Prostate gland (tissue), 2 donors: ENCODE data around the gene MAP1B. TPM values are rescaled to one million over a fixed set of nuclear protein-coding genes. Genes with fewer than 3 reads are reported as not detected.

Experiments used
- DNase-seq: peaks from one replicate; pipeline ENCODE4 v3.0.0-alpha.2; 2019; ENCODE audit warnings: low spot score
- H3K27ac ChIP-seq, 2 donors: fragments of 200-600 bp; sonication (generic); 2 replicates each; pipeline ENCODE4 v1.5.1; 2017 to 2019
- H3K27me3 ChIP-seq: fragments of 200-600 bp; sonication (generic); replicated peaks from 2 replicates; pipeline ENCODE4 v1.5.1; 2019; ENCODE audit not compliant: insufficient read depth
- H3K36me3 ChIP-seq, 2 donors: fragments of 200-600 bp; sonication (generic); 1 replicate in 1 of 2; 2 replicates in 1 of 2; pipeline versions ENCODE4 v1.5.1 to v1.8.1; 2017 to 2019
- H3K4me1 ChIP-seq: fragments of 200-600 bp; sonication (generic); replicated peaks from 2 replicates; pipeline ENCODE4 v1.5.1; 2019
- H3K4me3 ChIP-seq, 2 donors: fragments of 200-600 bp; sonication (generic); 2 replicates each; pipeline ENCODE4 v1.5.1; 2017 to 2019
- H3K9me3 ChIP-seq: fragments of 200-600 bp; sonication (generic); 2 replicates; pipeline ENCODE4 v1.5.1; 2017
- CTCF ChIP-seq, 4 experiments: fragments of 200-600 bp in 2 of 4; fragments of 450-650 bp in 2 of 4; sonication (generic) in 2 of 4; IDR thresholded peaks; 1 replicate in 3 of 4; 2 replicates in 1 of 4; pipeline ENCODE4 v1.5.1; 2016 to 2019; ENCODE audit warnings: antibody characterized with exemption in 4 of 4, mild to moderate bottlenecking in 2 of 4, moderate library complexity in 2 of 4
- POLR2A ChIP-seq: fragments of 450-650 bp; IDR thresholded peaks from one replicate; pipeline ENCODE4 v1.6.1; 2016; ENCODE audit warnings: antibody characterized with exemption, mild to moderate bottlenecking
- POLR2AphosphoS5 ChIP-seq: sonication (generic); formaldehyde crosslinking; IDR thresholded peaks from one replicate; pipeline ENCODE4 v1.6.1; 2017; ENCODE audit warnings: antibody characterized with exemption
- WGBS: methylation state at CpG from one replicate; pipeline ENCODE4 v1.1.5; 2018; 5-methylcytosine and 5-hydroxymethylcytosine counted together
- intact Hi-C: fragments of 100-400 bp; cut with DNase I; formaldehyde crosslinking; loops from one replicate; pipeline ENCODE4 v1.14.2; 2022
- total RNA-seq, 2 donors: library from RNA; depleted of rRNA; stranded (reverse); fragments of >200 nt; gene quantifications; one replicate each; pipeline ENCODE4 v1.1.0, GENCODE V29; 2016

Gene MAP1B
- total RNA-seq, 2 donors from 2014 or later = 99.6 to 515 TPM

GRCh38 chr5:72197393-72197792, 90.1 kb downstream of the MAP1B start:
- H3K27me3 ChIP-seq = no peaks in the 10 kb centered on the region
- no peaks in the 10 kb centered on the region for H3K9me3 ChIP-seq
- TF ChIP-seq POLR2A (no peak), POLR2AphosphoS5 (no peak), CTCF (IDR thresholded peaks at IDR 0.05) (no peak)
- WGBS = 100% methylated on average over 5 of the region's 5 CpGs
- intact Hi-C loops = no loop called here
- no peaks in the 10 kb centered on the region for H3K36me3 ChIP-seq
- no peak overlapping the region for H3K4me3 ChIP-seq
- no peaks in the 10 kb centered on the region for H3K4me1 ChIP-seq
- H3K27ac ChIP-seq = no peak overlapping the region
- no peak for DNase-seq

GRCh38 chr5:72199681-72200080, 92.4 kb downstream of the MAP1B start:
- no peaks in the 10 kb centered on the region for H3K36me3 ChIP-seq
- intact Hi-C loops = loop anchor here (10.0 kb wide), 1 partner anchor 415 kb away; no protein-coding TSS in a partner anchor
- no peak overlapping the region for H3K4me3 ChIP-seq
- DNase-seq = no peak
- H3K27me3 ChIP-seq = no peaks in the 10 kb centered on the region
- H3K27ac ChIP-seq = no peak overlapping the region
- H3K9me3 ChIP-seq = no peaks in the 10 kb centered on the region
- TF ChIP-seq POLR2AphosphoS5 (no peak), CTCF (IDR thresholded peaks at IDR 0.05) (no peak), POLR2A (no peak)
- 97% methylated on average over 15 of the region's 15 CpGs for WGBS
- H3K4me1 ChIP-seq = no peaks in the 10 kb centered on the region

GRCh38 chr5:72202331-72202825, 95.1 kb downstream of the MAP1B start:
- intact Hi-C loops = loop anchor here (10.0 kb wide), 1 partner anchor 418 kb away; no protein-coding TSS in a partner anchor
- Histone ChIP-seq H3K4me1 (no peaks in the 10 kb centered on the region), H3K36me3 (no peaks in the 10 kb centered on the region), H3K27ac (no peak overlapping the region), H3K4me3 (no peak overlapping the region), H3K27me3 (no peaks in the 10 kb centered on the region), H3K9me3 (no peaks in the 10 kb centered on the region)
- 71% methylated on average over 3 of the region's 3 CpGs for WGBS
- no peak for DNase-seq
- TF ChIP-seq POLR2A = no peak
- TF ChIP-seq POLR2AphosphoS5 = no peak
- TF ChIP-seq CTCF (IDR thresholded peaks at IDR 0.05) = no peak

- no peak overlapping the region for H3K27ac ChIP-seq
- no peaks in the 10 kb centered on the region for H3K9me3 ChIP-seq
- no peaks in the 10 kb centered on the region for H3K4me1 ChIP-seq
- H3K27me3 ChIP-seq = no peaks in the 10 kb centered on the region
- no peak overlapping the region for H3K4me3 ChIP-seq
- TF ChIP-seq POLR2A (no peak), CTCF (IDR thresholded peaks at IDR 0.05) (no peak), POLR2AphosphoS5 (no peak)
- 87% methylated on average over 8 of the region's 8 CpGs for WGBS
- intact Hi-C loops = loop anchor here (10.0 kb wide), 1 partner anchor 419 kb away; no protein-coding TSS in a partner anchor
- no peak for DNase-seq
- H3K36me3 ChIP-seq = no peaks in the 10 kb centered on the region
These were observed 96.1 kb downstream of the MAP1B start for GRCh38 chr5:72203251-72203845.

GRCh38 chr5:72204946-72205345, 97.7 kb downstream of the MAP1B start:
- intact Hi-C loops = loop anchor here (5.0 to 10.0 kb wide), 2 partner anchors 102 to 420 kb away; no protein-coding TSS in a partner anchor
- no peak overlapping the region for H3K4me3 ChIP-seq
- no peaks in the 10 kb centered on the region for H3K27me3 ChIP-seq
- H3K4me1 ChIP-seq = peaks cover 2% of the 10 kb centered on the region
- TF ChIP-seq POLR2AphosphoS5 (no peak), CTCF (IDR thresholded peaks at IDR 0.05) (no peak), POLR2A (no peak)
- no peaks in the 10 kb centered on the region for H3K36me3 ChIP-seq
- H3K9me3 ChIP-seq = no peaks in the 10 kb centered on the region
- DNase-seq = no peak
- H3K27ac ChIP-seq = no peak overlapping the region
- WGBS = 100% methylated on average over 1 of the region's 1 CpG
